Endothelial cell (in vitro differentiated cells): Measurements from ENCODE around the gene PCDH19. TPM values are rescaled to one million over a fixed set of nuclear protein-coding genes. Genes with fewer than 3 reads are reported as not detected.
A peak's percentile ranks its signal among the peaks of the same experiment; 100 is the strongest.

Experiments used
- DNase-seq: peaks from one replicate; pipeline ENCODE4 v3.0.0; 2021; ENCODE audit warnings: low spot score
- H3K27ac Mint-ChIP-seq: one replicate; pipeline ENCODE4 v1.8.0; 2021; ENCODE audit warnings: mixed read lengths, inconsistent platforms; ENCODE audit not compliant: unreplicated experiment
- H3K27me3 Mint-ChIP-seq: one replicate; pipeline ENCODE4 v1.8.0; 2021; ENCODE audit warnings: mild to moderate bottlenecking, moderate library complexity, mixed read lengths, inconsistent platforms; ENCODE audit not compliant: unreplicated experiment
- H3K36me3 Mint-ChIP-seq: one replicate; pipeline ENCODE4 v1.8.0; 2021; ENCODE audit warnings: mild to moderate bottlenecking, low read depth, mixed read lengths, inconsistent platforms; ENCODE audit not compliant: unreplicated experiment
- H3K4me1 Mint-ChIP-seq: one replicate; pipeline ENCODE4 v1.8.0; 2021; ENCODE audit warnings: mild to moderate bottlenecking, mixed read lengths, inconsistent platforms; ENCODE audit not compliant: unreplicated experiment
- H3K4me3 Mint-ChIP-seq: one replicate; pipeline ENCODE4 v1.8.0; 2021; ENCODE audit warnings: mild to moderate bottlenecking, mixed read lengths, inconsistent platforms; ENCODE audit not compliant: unreplicated experiment
- H3K9me3 Mint-ChIP-seq: one replicate; pipeline ENCODE4 v1.8.0; 2021; ENCODE audit warnings: mixed read lengths, inconsistent platforms; ENCODE audit not compliant: unreplicated experiment
- CTCF ChIP-seq: fragments of 200-600 bp; sonication (generic); IDR thresholded peaks from one replicate; pipeline ENCODE4 v1.5.0; 2021; ENCODE audit warnings: antibody characterized with exemption; ENCODE audit not compliant: unreplicated experiment
- total RNA-seq: library from RNA; stranded (reverse); fragmentation: NEBNext Ultra II Directional; extraction: Animal tissue kit (Norgen Biotek cat#: 25700); gene quantifications from one replicate; pipeline ENCODE4 v1.2.1, GENCODE V29; 2021; ENCODE audit not compliant: unreplicated experiment

The PCDH19 gene
- total RNA-seq, 1 donor from 2014 or later = 34.9 TPM

- peak overlapping the region; percentile 74 for H3K4me3 Mint-ChIP-seq
- no peak overlapping the region for H3K27ac Mint-ChIP-seq
- no peaks in the 10 kb centered on the region for H3K9me3 Mint-ChIP-seq
- H3K36me3 Mint-ChIP-seq = peaks cover under 1% of the 10 kb centered on the region
- TF ChIP-seq CTCF = no peak
- H3K27me3 Mint-ChIP-seq = peaks cover under 1% of the 10 kb centered on the region
- no peak for DNase-seq
- peaks cover 42% of the 10 kb centered on the region for H3K4me1 Mint-ChIP-seq
Observed at GRCh38 chrX:100413229-100413628, 3.2 kb upstream of the PCDH19 start.

DNA sequence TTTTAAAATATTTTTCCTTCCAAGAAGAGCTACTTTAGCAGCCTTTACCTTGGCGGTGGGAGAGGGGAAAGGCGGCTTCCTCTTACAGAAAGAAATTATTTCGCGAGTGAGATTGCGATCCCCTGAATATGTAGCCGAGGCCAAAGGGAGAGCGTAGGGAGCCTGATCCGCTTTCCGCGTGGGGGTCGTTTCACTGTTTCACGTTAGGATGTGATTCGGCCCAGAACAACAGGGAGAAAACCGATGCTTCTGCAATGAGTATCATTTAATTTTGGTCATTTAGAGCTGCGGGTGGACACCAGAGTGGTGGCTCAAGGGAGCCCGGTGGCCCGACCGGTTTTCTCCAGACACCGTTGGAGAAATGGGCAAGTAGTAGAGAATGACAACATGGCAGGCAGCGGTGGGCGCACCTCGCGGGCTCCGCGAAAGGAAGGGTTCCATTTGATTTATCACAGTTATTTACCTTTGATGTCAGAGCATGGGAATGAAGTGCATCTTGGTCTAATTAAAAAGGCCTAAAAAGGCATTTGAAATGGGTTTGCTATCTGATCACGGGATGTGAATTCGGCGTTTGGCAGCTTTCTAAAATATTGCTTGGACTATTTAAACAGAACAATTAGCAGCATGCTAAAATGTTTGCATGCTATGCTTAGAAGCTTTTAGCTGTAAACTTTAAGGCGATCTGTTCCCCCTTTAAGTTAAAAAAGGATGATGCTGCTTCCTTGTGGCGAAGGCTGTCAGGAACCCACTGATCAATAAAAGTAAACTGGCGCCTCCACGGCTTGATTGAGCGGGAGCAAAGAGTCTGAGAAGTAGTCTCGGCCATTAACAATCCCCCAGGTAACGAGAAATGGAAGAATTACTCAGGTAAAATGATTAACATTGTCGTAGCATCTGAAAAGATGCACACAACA is 2.0 kb upstream of the PCDH19 start:
- TF ChIP-seq CTCF = no peak
- peaks cover 31% of the 10 kb centered on the region for H3K4me1 Mint-ChIP-seq
- no peak overlapping the region for H3K4me3 Mint-ChIP-seq
- H3K27ac Mint-ChIP-seq = no peak overlapping the region
- no peaks in the 10 kb centered on the region for H3K9me3 Mint-ChIP-seq
- peaks cover 6% of the 10 kb centered on the region for H3K36me3 Mint-ChIP-seq
- DNase-seq = no peak
- H3K27me3 Mint-ChIP-seq = peaks cover 7% of the 10 kb centered on the region

DNA sequence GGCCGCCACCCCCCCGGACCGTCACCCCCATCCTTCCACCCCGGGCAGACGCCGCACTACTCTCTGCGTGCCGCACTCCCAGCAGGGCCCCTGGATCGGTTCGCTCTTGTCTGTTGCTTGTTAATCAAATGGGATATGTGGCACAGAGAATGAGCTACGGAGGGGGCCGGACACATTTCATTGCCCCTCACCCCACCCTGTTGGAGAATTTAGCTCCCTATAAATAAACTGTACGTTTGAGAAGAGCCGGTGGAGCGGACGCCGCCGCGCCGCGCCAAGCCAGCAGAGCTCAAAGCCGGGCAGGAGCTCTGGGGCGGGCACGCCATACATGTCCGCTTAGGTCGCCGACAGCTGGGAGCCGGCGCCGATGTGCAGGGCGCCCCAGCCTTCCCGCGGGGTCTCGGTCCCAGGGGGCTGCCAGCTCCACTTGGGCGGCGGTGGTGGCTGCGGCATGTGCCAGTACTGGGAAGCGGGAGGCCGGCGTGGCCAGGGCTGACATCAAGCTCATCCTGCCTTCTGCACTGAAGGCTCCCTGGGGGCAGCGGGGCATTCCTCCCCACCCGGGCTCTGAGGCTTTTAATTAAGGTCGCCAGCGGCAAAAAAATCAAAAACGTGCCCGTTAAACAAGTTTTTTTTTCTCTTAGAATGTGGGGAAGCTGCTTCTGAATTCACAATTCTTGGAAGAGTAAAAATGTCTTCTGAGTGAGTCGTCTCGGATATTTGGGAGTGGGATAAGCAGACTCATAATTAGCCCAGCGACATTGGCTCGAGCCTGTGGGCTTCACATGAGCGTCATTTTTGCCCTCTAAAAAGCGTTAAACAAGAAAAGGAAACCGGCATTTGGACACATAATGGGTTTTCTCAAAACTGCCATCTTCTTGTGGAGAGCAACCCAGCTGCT is 1.1 kb upstream of the PCDH19 start:
- Mint-ChIP-seq H3K36me3 (peaks cover 15% of the 10 kb centered on the region), H3K27me3 (peaks cover 10% of the 10 kb centered on the region), H3K4me3 (peak overlapping the region; percentile 86), H3K9me3 (no peaks in the 10 kb centered on the region), H3K4me1 (peaks cover 29% of the 10 kb centered on the region), H3K27ac (no peak overlapping the region)
- TF ChIP-seq CTCF = no peak
- no peak for DNase-seq

DNA sequence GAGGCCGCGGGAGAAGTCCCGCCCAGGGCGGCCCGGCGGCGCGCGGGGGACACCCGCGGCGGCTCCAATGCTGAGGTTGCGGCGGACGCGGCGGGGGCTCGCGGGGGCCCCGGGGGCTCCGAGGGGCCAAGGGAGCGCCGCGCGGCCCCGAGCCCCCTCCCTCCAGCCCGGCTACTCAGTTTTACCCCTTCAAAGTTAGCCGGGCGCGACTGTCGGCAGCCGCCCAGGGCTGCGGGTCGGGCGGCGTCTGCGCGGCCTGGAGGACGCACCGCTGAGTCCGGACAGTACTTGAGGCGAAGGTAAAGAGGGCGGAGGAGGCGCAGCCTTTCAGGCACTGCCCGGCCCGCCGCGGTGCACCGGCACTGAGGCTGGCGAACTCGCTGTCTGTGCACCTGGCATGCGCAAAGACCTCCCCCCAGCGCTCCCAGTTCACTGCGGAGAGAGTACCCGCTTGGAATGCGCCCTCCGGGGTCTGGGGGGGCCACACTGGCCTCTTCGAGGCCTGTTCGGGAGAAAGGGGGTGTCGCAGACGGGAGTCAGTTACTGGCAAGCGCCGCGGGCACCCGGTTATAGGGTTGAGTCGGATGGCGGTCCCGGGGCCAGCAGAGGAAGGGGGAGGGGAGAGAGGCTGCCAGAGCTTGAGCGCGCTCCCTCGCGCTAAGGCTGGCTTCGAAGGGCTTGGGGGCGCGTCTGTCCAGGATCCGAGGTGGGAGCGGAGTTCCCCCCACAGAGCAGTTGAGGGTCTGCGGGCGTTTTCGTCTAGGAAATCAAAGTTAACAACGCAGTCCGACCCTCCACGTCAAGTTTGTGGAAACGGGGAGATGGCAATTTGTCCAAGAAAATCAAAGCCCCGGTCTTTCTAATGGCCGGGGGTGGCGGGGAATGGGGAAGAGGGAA is 1.1 kb downstream of the PCDH19 start:
- TF ChIP-seq CTCF = no peak
- peaks cover 16% of the 10 kb centered on the region for H3K36me3 Mint-ChIP-seq
- H3K4me1 Mint-ChIP-seq = peaks cover 24% of the 10 kb centered on the region
- no peak overlapping the region for H3K27ac Mint-ChIP-seq
- peaks cover 17% of the 10 kb centered on the region for H3K27me3 Mint-ChIP-seq
- no peaks in the 10 kb centered on the region for H3K9me3 Mint-ChIP-seq
- no peak for DNase-seq
- peak overlapping the region; percentile 95 for H3K4me3 Mint-ChIP-seq
